ENCODE data around the gene DCST1.

Gene DCST1

DNA sequence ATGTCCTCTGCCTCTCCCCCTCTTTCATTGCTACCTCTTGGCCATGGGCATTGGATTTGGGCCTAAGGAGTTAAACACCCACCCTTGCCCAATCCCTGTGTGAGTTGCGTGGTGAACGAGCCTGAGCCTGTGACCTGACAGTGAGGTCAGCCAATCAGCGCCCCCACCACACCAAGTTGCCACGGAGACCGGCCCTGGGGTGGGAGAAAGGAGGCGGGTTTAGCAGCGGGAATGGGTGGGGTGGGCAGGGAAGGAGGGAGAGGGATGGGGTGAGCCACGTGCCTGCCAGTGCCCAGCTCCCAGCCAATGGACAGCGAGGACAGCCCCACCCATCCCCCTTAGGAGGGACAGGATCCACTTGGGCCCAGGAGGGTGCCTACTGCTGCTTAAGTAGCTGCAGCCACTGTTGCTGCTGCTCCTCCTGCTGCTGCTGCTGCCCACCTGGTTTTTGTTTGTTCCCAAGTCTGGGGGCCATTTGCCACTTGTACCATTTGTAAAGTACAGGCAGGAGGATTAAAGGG lies 21.5 kb upstream of the DCST1 start:
- no CpG with 5 or more reads among the region's 9 CpGs for WGBS (ENCODE audit: extremely low coverage, insufficient coverage, insufficient read length)
- no peak for DNase-seq
- no peak overlapping the region for H2BK5ac ChIP-seq (ENCODE audit: low read depth, low read length, poor library complexity)
- H3K9me3 ChIP-seq (ENCODE audit: insufficient read depth, low read depth, low read length) = peaks cover 1% of the 10 kb centered on the region
- H2BK120ac ChIP-seq (ENCODE audit: insufficient read depth, low read length, poor library complexity) = no peak overlapping the region
- H3K14ac ChIP-seq (ENCODE audit: low read length) = no peak overlapping the region
- H3K9ac ChIP-seq (ENCODE audit: low read length) = no peak overlapping the region
- no peak overlapping the region for H3K4me2 ChIP-seq (ENCODE audit: low read length)
- no peak overlapping the region for H2AK5ac ChIP-seq (ENCODE audit: low read length)
- no peak overlapping the region for H4K91ac ChIP-seq (ENCODE audit: low read depth, low read length)
- H3K27me3 ChIP-seq (ENCODE audit: insufficient read depth, low read length) = no peaks in the 10 kb centered on the region
- no peak overlapping the region for H4K8ac ChIP-seq (ENCODE audit: low read depth, low read length)
- peaks cover 6% of the 10 kb centered on the region for H3K79me1 ChIP-seq (ENCODE audit: low read length)
- no peak overlapping the region for H4K12ac ChIP-seq (ENCODE audit: low read depth, low read length)
- H3K4me3 ChIP-seq (ENCODE audit: low read depth, low read length) = no peak overlapping the region
- peaks cover 14 to 22% of the 10 kb centered on the region in 2 experiments for H3K4me1 ChIP-seq (ENCODE audit: control insufficient read depth in 1 of 2, insufficient read depth in 2 of 2, low read length in 2 of 2)
- H2AFZ ChIP-seq (ENCODE audit: insufficient read depth, low read length, poor library complexity) = no peak overlapping the region
- H3K23ac ChIP-seq (ENCODE audit: low read length) = no peak overlapping the region
- no peak overlapping the region for H3K27ac ChIP-seq (ENCODE audit: low read depth, low read length)
- no peak overlapping the region for H2BK12ac ChIP-seq (ENCODE audit: low read length)
- H3K36me3 ChIP-seq (ENCODE audit: control insufficient read depth in 1 of 2, insufficient read depth in 2 of 2, low read length in 2 of 2) = peaks cover 31 to 32% of the 10 kb centered on the region in 2 experiments
- H3K4ac ChIP-seq (ENCODE audit: low read depth, low read length) = no peak overlapping the region
- peaks cover 3% of the 10 kb centered on the region for H3K79me2 ChIP-seq (ENCODE audit: control insufficient read depth, insufficient read depth, low read length, poor library complexity)
- H3K18ac ChIP-seq (ENCODE audit: low read length) = no peak overlapping the region

DNA sequence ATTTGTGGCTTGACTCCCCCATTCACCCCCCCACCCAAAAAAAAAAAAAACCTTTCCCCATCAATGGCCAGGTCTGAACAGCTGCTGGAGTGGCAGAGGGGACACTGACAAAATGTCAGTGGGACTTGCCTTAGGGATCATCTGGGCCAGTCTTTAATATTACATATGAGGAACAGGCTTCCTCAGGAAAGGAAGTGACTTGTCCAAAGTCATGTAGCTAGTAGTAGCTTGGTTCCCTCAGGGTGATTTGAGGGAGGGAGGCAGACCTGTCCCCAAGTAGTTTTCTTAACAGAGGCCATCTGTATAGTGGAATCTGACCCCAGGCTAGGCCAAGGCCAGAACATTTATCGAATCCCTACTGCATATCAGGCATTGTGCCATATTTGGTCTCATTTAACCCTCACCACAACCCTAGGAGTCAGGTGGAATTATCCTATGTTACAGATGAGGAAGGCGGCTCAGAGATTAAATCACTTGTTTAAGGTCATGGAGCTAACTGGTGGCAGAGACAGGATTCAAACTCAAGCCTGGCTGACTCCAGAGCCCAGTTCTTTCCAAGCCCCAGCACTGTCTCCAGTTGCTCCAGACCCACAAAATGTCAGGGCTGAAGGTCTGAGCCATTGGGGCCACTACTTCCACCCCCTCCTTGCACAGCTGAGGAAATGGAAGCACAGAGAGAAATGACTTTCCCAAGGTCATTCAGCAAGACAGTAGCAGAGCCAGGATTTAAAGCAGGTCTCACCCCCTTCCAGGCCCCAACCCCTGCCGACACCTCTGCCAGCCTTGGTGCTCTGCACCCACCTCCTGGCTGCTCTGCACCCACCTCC lies 20.6 kb upstream of the DCST1 start:
- Histone ChIP-seq H3K4me2 (ENCODE audit: low read length) (no peak overlapping the region), H2AFZ (ENCODE audit: insufficient read depth, low read length, poor library complexity) (no peak overlapping the region), H3K9ac (ENCODE audit: low read length) (no peak overlapping the region), H2BK120ac (ENCODE audit: insufficient read depth, low read length, poor library complexity) (no peak overlapping the region), H3K27me3 (ENCODE audit: insufficient read depth, low read length) (no peaks in the 10 kb centered on the region), H4K12ac (ENCODE audit: low read depth, low read length) (no peak overlapping the region), H2AK5ac (ENCODE audit: low read length) (no peak overlapping the region), H3K4me1 (ENCODE audit: control insufficient read depth in 1 of 2, insufficient read depth in 2 of 2, low read length in 2 of 2) (peaks cover 16 to 24% of the 10 kb centered on the region in 2 experiments), H4K91ac (ENCODE audit: low read depth, low read length) (no peak overlapping the region), H3K4me3 (ENCODE audit: low read depth, low read length) (no peak overlapping the region), H2BK12ac (ENCODE audit: low read length) (no peak overlapping the region), H3K79me2 (ENCODE audit: control insufficient read depth, insufficient read depth, low read length, poor library complexity) (peaks cover 3% of the 10 kb centered on the region), H3K23ac (ENCODE audit: low read length) (no peak overlapping the region), H3K18ac (ENCODE audit: low read length) (peak overlapping the region; percentile 29), H3K79me1 (ENCODE audit: low read length) (peaks cover 14% of the 10 kb centered on the region), H3K14ac (ENCODE audit: low read length) (no peak overlapping the region), H3K4ac (ENCODE audit: low read depth, low read length) (no peak overlapping the region), H3K9me3 (ENCODE audit: insufficient read depth, low read depth, low read length) (peaks cover 1% of the 10 kb centered on the region), H2BK5ac (ENCODE audit: low read depth, low read length, poor library complexity) (no peak overlapping the region), H4K8ac (ENCODE audit: low read depth, low read length) (no peak overlapping the region), H3K36me3 (ENCODE audit: control insufficient read depth in 1 of 2, insufficient read depth in 2 of 2, low read length in 2 of 2) (peaks cover 31 to 32% of the 10 kb centered on the region in 2 experiments), H3K27ac (ENCODE audit: low read depth, low read length) (no peak overlapping the region)
- no peak for DNase-seq
- WGBS (ENCODE audit: extremely low coverage, insufficient coverage, insufficient read length) = no CpG with 5 or more reads among the region's 3 CpGs

DNA sequence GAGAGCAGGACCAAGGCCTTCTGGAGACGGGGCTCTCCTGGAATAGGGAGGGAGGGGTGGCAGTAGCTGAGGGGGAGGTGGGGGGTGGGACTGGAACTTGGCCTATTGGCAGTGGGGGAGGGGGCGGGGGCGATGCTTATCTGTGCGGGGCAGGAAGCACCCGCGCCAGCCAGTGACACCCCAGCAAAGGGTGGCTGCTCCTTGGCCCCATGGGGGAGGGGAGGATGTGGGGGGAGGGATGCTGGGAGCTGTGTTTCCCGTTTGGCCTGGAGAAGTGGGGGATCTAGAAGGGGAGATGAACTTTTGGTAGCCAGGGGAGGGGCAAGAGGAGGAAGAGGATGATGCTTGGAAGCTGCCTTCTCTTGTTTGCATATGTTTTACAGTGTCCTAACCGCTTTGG lies 20.0 kb upstream of the DCST1 start:
- Histone ChIP-seq H4K8ac (ENCODE audit: low read depth, low read length) (no peak overlapping the region), H3K4me3 (ENCODE audit: low read depth, low read length) (no peak overlapping the region), H3K4me1 (ENCODE audit: control insufficient read depth in 1 of 2, insufficient read depth in 2 of 2, low read length in 2 of 2) (peaks cover 15 to 20% of the 10 kb centered on the region in 2 experiments), H2AK5ac (ENCODE audit: low read length) (no peak overlapping the region), H4K91ac (ENCODE audit: low read depth, low read length) (no peak overlapping the region), H3K27ac (ENCODE audit: low read depth, low read length) (no peak overlapping the region), H3K14ac (ENCODE audit: low read length) (no peak overlapping the region), H3K36me3 (ENCODE audit: control insufficient read depth in 1 of 2, insufficient read depth in 2 of 2, low read length in 2 of 2) (peaks cover 31 to 32% of the 10 kb centered on the region in 2 experiments), H4K12ac (ENCODE audit: low read depth, low read length) (no peak overlapping the region), H3K79me1 (ENCODE audit: low read length) (peaks cover 15% of the 10 kb centered on the region), H3K23ac (ENCODE audit: low read length) (no peak overlapping the region), H3K4me2 (ENCODE audit: low read length) (no peak overlapping the region), H2BK5ac (ENCODE audit: low read depth, low read length, poor library complexity) (no peak overlapping the region), H3K9ac (ENCODE audit: low read length) (no peak overlapping the region), H3K79me2 (ENCODE audit: control insufficient read depth, insufficient read depth, low read length, poor library complexity) (peaks cover 3% of the 10 kb centered on the region), H2BK120ac (ENCODE audit: insufficient read depth, low read length, poor library complexity) (no peak overlapping the region), H3K18ac (ENCODE audit: low read length) (no peak overlapping the region), H2BK12ac (ENCODE audit: low read length) (no peak overlapping the region), H2AFZ (ENCODE audit: insufficient read depth, low read length, poor library complexity) (no peak overlapping the region), H3K9me3 (ENCODE audit: insufficient read depth, low read depth, low read length) (peaks cover 1% of the 10 kb centered on the region), H3K27me3 (ENCODE audit: insufficient read depth, low read length) (no peaks in the 10 kb centered on the region), H3K4ac (ENCODE audit: low read depth, low read length) (no peak overlapping the region)
- no CpG with 5 or more reads among the region's 8 CpGs for WGBS (ENCODE audit: extremely low coverage, insufficient coverage, insufficient read length)
- no peak for DNase-seq

DNA sequence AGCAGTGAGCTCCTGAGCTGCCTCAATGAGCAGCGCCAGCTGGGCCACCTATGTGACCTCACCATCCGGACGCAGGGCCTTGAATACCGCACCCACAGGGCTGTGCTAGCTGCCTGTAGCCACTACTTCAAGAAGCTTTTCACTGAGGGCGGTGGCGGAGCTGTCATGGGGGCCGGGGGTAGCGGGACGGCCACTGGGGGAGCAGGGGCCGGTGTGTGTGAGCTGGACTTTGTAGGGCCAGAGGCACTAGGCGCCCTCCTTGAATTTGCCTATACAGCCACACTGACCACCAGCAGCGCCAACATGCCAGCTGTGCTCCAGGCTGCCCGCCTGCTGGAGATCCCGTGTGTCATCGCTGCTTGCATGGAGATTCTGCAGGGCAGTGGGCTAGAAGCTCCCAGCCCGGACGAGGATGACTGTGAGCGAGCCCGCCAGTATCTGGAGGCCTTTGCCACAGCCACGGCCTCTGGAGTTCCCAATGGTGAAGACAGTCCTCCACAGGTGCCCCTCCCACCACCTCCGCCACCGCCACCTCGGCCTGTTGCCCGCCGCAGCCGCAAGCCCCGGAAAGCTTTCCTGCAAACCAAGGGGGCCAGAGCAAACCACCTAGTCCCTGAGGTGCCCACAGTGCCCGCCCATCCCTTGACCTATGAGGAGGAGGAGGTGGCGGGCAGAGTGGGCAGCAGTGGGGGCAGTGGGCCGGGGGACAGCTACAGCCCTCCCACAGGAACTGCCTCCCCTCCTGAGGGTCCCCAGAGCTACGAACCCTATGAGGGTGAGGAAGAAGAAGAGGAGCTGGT lies 18.7 kb upstream of the DCST1 start:
- Histone ChIP-seq H2BK5ac (ENCODE audit: low read depth, low read length, poor library complexity) (no peak overlapping the region), H3K18ac (ENCODE audit: low read length) (no peak overlapping the region), H3K79me1 (ENCODE audit: low read length) (peaks cover 15% of the 10 kb centered on the region), H4K8ac (ENCODE audit: low read depth, low read length) (no peak overlapping the region), H3K4me1 (ENCODE audit: control insufficient read depth in 1 of 2, insufficient read depth in 2 of 2, low read length in 2 of 2) (peaks cover 22 to 25% of the 10 kb centered on the region in 2 experiments), H3K23ac (ENCODE audit: low read length) (no peak overlapping the region), H3K9ac (ENCODE audit: low read length) (no peak overlapping the region), H3K79me2 (ENCODE audit: control insufficient read depth, insufficient read depth, low read length, poor library complexity) (no peaks in the 10 kb centered on the region), H2AFZ (ENCODE audit: insufficient read depth, low read length, poor library complexity) (no peak overlapping the region), H3K27me3 (ENCODE audit: insufficient read depth, low read length) (no peaks in the 10 kb centered on the region), H3K4me3 (ENCODE audit: low read depth, low read length) (no peak overlapping the region), H3K14ac (ENCODE audit: low read length) (no peak overlapping the region), H2AK5ac (ENCODE audit: low read length) (no peak overlapping the region), H3K27ac (ENCODE audit: low read depth, low read length) (no peak overlapping the region), H3K4me2 (ENCODE audit: low read length) (no peak overlapping the region), H4K91ac (ENCODE audit: low read depth, low read length) (no peak overlapping the region), H4K12ac (ENCODE audit: low read depth, low read length) (no peak overlapping the region), H3K36me3 (ENCODE audit: control insufficient read depth in 1 of 2, insufficient read depth in 2 of 2, low read length in 2 of 2) (peaks cover 31 to 32% of the 10 kb centered on the region in 2 experiments), H2BK12ac (ENCODE audit: low read length) (no peak overlapping the region), H3K4ac (ENCODE audit: low read depth, low read length) (no peak overlapping the region), H3K9me3 (ENCODE audit: insufficient read depth, low read depth, low read length) (peaks cover 1% of the 10 kb centered on the region), H2BK120ac (ENCODE audit: insufficient read depth, low read length, poor library complexity) (no peak overlapping the region)
- no peak for DNase-seq
- no CpG with 5 or more reads among the region's 31 CpGs for WGBS (ENCODE audit: extremely low coverage, insufficient coverage, insufficient read length)
